Heart left ventricle (tissue), 16 donors: ENCODE measurements around the gene RNF20. TPM values are rescaled to one million over a fixed set of nuclear protein-coding genes. Genes with fewer than 3 reads are reported as not detected.

Source experiments
- ATAC-seq, 4 donors: fragments of 200-7000 bp; cut with Tn5 transposase; one replicate each; pipeline ENCODE4 v1.9.1; 2020 to 2022; ENCODE audit warnings: moderate library complexity in 4 of 4, mild to moderate bottlenecking in 3 of 4, moderate number of reproducible peaks in 1 of 4
- DNase-seq, 5 donors: peaks; one replicate each; pipeline ENCODE4 v3.0.0-alpha.2; 2020
- H3K27ac ChIP-seq, 12 donors: fragments of 200-600 bp; sonication (generic) in 4 of 12; one replicate each; pipeline versions ENCODE4 v1.5.0 to v1.8.0; 2016 to 2022; ENCODE audit warnings: mild to moderate bottlenecking in 2 of 12
- H3K27me3 ChIP-seq, 9 donors: fragments of 200-600 bp; sonication (generic) in 2 of 9; one replicate each; pipeline versions ENCODE4 v1.5.1 to v1.8.0; 2016 to 2022; ENCODE audit warnings: mild to moderate bottlenecking in 3 of 9
- H3K36me3 ChIP-seq, 9 donors: fragments of 200-600 bp; sonication (generic) in 2 of 9; one replicate each; pipeline versions ENCODE4 v1.5.0 to v1.8.0; 2018 to 2022; ENCODE audit warnings: mild to moderate bottlenecking in 2 of 9
- H3K4me1 ChIP-seq, 12 donors: fragments of 200-600 bp; sonication (generic) in 4 of 12; one replicate each; pipeline versions ENCODE4 v1.5.0 to v1.8.0; 2016 to 2022; ENCODE audit warnings: mild to moderate bottlenecking in 3 of 12
- H3K4me3 ChIP-seq, 12 donors: fragments of 200-600 bp; sonication (generic) in 4 of 12; one replicate each; pipeline versions ENCODE4 v1.5.0 to v1.8.0; 2017 to 2022; ENCODE audit warnings: mild to moderate bottlenecking in 9 of 12, moderate library complexity in 4 of 12
- H3K9me3 ChIP-seq, 12 donors: fragments of 200-600 bp; sonication (generic) in 4 of 12; one replicate each; pipeline versions ENCODE4 v1.5.0 to v1.8.0; 2016 to 2022; ENCODE audit warnings: mild to moderate bottlenecking in 1 of 12
- POLR2A ChIP-seq, 2 donors: fragments of 450-650 bp; IDR thresholded peaks; one replicate each; pipeline ENCODE4 v1.6.1; 2017; ENCODE audit warnings: antibody characterized with exemption in 2 of 2, mild to moderate bottlenecking in 2 of 2, moderate library complexity in 2 of 2
- WGBS, 4 donors: extraction: QIAGEN DNeasy Blood & Tissue Kit in 2 of 4; methylation state at CpG; one replicate each; pipeline versions ENCODE4 v1.1.5 to v1.1.7; 2013 to 2018; 5-methylcytosine and 5-hydroxymethylcytosine counted together
- intact Hi-C, 10 donors: fragments of 100-400 bp; cut with DNase I; formaldehyde crosslinking; loops; one replicate each; pipeline versions ENCODE4 v1.11.1 to v1.14.2; 2022
- polyA plus RNA-seq, 2 donors: library from polyadenylated mRNA; stranded (reverse); fragments of 200-250 nt; gene quantifications; one replicate each; pipeline ENCODE4 v1.2.3, GENCODE V29; 2013
- total RNA-seq, 9 donors: library from RNA; depleted of rRNA in 2 of 9; stranded (reverse); fragments of >200 nt in 2 of 9; fragmentation: NEBNext Ultra II Directional in 3 of 9; extraction: Animal tissue kit (Norgen Biotek cat#: 25700) in 3 of 9; gene quantifications; one replicate each; pipeline versions ENCODE4 v1.1.0 to v1.2.4, GENCODE V29; 2016 to 2023
- TF ChIP-seq, protein P1 (sequence below), 12 donors: fragments of 200-600 bp; sonication (generic) in 4 of 12; IDR thresholded peaks; one replicate each; pipeline versions ENCODE4 v1.5.0 to v1.8.0; 2018 to 2022; ENCODE audit warnings: antibody characterized with exemption in 12 of 12, mild to moderate bottlenecking in 5 of 12
- donor health status: ischemic (EF 13 %, LVEDD 7.1; RV severe dilation, severe dysfunction).
- donor health status: healthy with polysubstance abuse.
- donor health status: DM: no; HTN: yes; CAD: no.
- donor health status: DM: no; HTN: no; CAD: no.
- donor health status: ischemic (EF 25% LVEDD 6.9; RV normal size, moderate dysfunction).
- donor health status: ischemic (EF 25% LVEDD 5.7; RV mildly dilated, moderate dysfunction).
- donor health status: healthy.
- donor health status: DM: yes; HTN: yes; CAD: no.
- donor health status: ischemic (EF 35%, LVEDD 5.7; RV mildly dilated, moderate dysfunction).
- donor health status: nonischemic (EF 11% LVEDD 7.7; RV severe dilation, severe dysfunction).
- donor health status: DM: yes; HTN: yes; CAD: no.
- donor health status: PGD.
- donor health status: ischemic (EF 29% LVEDD 5.4; RV normal size, mild dysfunction).
- donor health status: nonischemic (EF 23%, LVEDD 6.1; RV moderate dilation, normal function).

The RNF20 gene
- total and polyA plus RNA-seq, 11 donors, result 14.1 to 63.7 (median 45.4) TPM

DNA sequence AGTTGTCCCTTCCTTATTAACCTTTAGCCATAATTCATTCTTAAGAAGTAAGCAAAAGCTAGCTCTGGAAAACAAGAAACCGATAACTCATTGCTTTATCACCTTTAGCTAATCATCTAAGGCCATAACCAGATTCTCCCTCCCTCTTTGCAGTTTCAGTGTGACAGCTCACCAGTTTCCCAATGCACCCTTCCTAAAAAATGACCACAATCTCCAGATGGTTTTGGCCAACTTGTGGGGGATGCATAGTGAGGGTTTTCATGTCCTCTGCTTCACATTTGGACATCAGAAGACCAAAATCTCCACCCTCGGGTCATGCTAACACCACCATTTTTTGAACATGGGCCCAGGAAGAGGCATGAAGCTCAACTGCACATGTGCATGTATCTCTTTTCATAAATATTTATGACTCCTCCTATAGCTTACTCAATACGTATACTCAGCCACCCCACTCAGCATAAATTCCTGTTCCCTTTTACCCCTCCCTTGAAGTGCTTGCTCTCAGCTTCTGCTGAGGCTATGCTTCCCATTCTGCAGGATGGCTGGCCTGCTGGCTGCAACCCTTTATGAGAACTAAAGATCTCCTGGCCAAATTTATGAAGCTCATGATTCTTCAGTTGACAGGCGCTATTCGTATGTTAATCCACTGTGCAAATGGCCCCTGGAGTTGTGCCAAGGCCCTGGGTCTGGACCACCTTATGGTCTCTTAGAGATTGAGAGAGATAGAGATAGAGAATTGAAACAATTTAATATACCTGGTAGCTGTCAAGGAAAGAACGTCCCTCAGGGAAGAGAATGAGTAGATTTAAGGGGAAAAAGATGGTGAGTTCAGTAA is 46.3 kb downstream of the RNF20 start:
- no peak for TF ChIP-seq POLR2A (IDR thresholded peaks at IDR 0.05)
- TF ChIP-seq, protein P1, sequence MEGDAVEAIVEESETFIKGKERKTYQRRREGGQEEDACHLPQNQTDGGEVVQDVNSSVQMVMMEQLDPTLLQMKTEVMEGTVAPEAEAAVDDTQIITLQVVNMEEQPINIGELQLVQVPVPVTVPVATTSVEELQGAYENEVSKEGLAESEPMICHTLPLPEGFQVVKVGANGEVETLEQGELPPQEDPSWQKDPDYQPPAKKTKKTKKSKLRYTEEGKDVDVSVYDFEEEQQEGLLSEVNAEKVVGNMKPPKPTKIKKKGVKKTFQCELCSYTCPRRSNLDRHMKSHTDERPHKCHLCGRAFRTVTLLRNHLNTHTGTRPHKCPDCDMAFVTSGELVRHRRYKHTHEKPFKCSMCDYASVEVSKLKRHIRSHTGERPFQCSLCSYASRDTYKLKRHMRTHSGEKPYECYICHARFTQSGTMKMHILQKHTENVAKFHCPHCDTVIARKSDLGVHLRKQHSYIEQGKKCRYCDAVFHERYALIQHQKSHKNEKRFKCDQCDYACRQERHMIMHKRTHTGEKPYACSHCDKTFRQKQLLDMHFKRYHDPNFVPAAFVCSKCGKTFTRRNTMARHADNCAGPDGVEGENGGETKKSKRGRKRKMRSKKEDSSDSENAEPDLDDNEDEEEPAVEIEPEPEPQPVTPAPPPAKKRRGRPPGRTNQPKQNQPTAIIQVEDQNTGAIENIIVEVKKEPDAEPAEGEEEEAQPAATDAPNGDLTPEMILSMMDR (IDR thresholded peaks at IDR 0.05), result no peak
- WGBS, 4 donors, result 85 to 89% (median 86%) methylated on average over 6 of the region's 6 CpGs
- intact Hi-C loops, result no loop called here

DNA sequence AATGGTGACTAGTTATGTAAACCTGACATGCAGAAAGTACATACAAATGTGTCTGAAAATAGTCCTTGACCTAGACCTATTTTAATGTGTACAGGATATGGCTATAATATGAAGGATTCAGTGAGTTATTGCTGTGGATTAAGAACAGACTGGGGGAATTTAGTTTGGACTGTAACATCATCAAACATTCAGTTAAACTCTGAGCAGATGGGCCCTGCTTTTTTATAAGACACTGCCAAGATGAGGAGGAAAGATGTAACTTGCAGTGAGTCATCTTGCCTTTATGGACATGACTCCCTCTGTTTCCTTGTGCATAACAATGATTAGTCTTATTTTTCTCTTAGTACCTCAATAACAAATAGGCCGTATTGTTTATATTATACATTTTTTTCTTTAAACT is 48.9 kb downstream of the RNF20 start:
- Histone ChIP-seq H3K4me3 (no peak overlapping the region), H3K4me1 (peaks cover 0 to 22% (median 0%) of the 10 kb centered on the region in 12 donors), H3K36me3 (no peaks in the 10 kb centered on the region), H3K27ac (no peak overlapping the region), H3K27me3 (no peaks in the 10 kb centered on the region), H3K9me3 (no peaks in the 10 kb centered on the region)
- TF ChIP-seq POLR2A (IDR thresholded peaks at IDR 0.05), result no peak
- TF ChIP-seq, protein P1 (IDR thresholded peaks at IDR 0.05), result no peak
- DNase-seq (no peak), ATAC-seq (no peak)
- intact Hi-C loops, result no loop called here
- WGBS, 4 donors, result 82 to 89% (median 87%) methylated on average over 1 of the region's 1 CpG

More for the DNA sequence above, 46.3 kb downstream of the RNF20 start:
- H3K27ac ChIP-seq, result peak overlapping the region in 1 of 12 donors; percentile 58
- H3K9me3 ChIP-seq, result no peaks in the 10 kb centered on the region
- no peaks in the 10 kb centered on the region for H3K27me3 ChIP-seq
- H3K36me3 ChIP-seq, result no peaks in the 10 kb centered on the region
- peaks cover 0 to 8% (median 0%) of the 10 kb centered on the region in 12 donors for H3K4me1 ChIP-seq
- ATAC-seq (peak in 1 of 4 donors; percentile 77), DNase-seq (peak in 1 of 5 donors; percentile 20)
- H3K4me3 ChIP-seq, result no peak overlapping the region

DNA sequence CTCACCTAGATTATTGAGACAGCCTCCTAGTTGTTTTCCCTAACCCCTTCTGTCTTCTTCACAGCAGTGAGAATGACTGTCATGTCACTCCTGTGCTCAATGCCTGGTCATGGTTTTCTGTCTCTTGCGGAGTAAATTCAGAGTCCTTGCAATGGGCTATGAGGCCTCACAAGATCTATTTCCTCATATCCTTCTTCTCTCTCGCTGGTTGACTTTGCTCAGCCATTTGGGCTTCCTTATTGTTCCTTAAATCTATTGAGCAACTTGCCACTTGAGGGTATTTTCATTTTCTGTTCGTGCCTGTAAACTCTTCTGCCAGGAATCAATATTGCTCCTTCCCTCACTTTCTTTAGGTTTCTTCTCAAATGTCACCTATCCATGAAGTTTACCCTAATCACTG is 52.1 kb downstream of the RNF20 start:
- TF ChIP-seq POLR2A (IDR thresholded peaks at IDR 0.05), result no peak
- TF ChIP-seq, protein P1 (IDR thresholded peaks at IDR 0.05), result no peak
- Histone ChIP-seq H3K9me3 (no peaks in the 10 kb centered on the region), H3K27me3 (no peaks in the 10 kb centered on the region), H3K36me3 (no peaks in the 10 kb centered on the region), H3K4me1 (peaks cover 0 to 16% (median 0%) of the 10 kb centered on the region in 12 donors), H3K27ac (peak overlapping the region in 1 of 12 donors; percentile 80), H3K4me3 (no peak overlapping the region)
- DNase-seq (no peak), ATAC-seq (peak in 2 of 4 donors; percentile 42)
- intact Hi-C loops, result no loop called here
- 49 to 81% (median 72%) methylated on average over 3 of the region's 3 CpGs for WGBS, 4 donors

DNA sequence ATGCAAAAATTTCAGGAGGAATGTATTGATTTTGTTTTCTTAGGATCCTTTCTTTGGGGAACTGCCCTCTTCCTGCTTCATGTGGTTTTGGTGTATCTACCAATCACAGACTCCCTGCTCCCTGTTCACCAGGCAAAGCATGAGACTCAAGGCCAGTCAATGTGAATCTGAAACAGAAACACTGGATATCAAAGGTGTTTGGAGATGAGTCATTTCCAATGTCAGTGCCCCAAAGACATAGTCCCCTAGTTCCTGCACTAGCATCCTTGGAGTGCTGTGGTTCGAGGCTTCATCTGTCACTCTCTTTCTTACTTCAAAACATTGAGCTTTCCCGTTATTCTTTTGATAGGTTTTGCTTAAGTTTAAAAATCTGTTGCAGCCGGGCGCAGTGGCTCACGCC is 53.0 kb downstream of the RNF20 start:
- H3K27ac ChIP-seq, result peak overlapping the region in 1 of 12 donors; percentile 80
- no peak for ATAC-seq

More for the DNA sequence above, 53.0 kb downstream of the RNF20 start:
- Histone ChIP-seq H3K27me3 (no peaks in the 10 kb centered on the region), H3K4me3 (no peak overlapping the region), H3K36me3 (no peaks in the 10 kb centered on the region), H3K9me3 (no peaks in the 10 kb centered on the region), H3K4me1 (peaks cover 0 to 14% (median 0%) of the 10 kb centered on the region in 12 donors)
- 69 to 92% (median 86%) methylated on average over 5 of the region's 5 CpGs for WGBS, 4 donors
- no peak for DNase-seq
- TF ChIP-seq POLR2A (IDR thresholded peaks at IDR 0.05), result no peak
- TF ChIP-seq, protein P1 (IDR thresholded peaks at IDR 0.05), result no peak
- intact Hi-C loops, result no loop called here
